ENCODE measurements around the gene TERF2IP. TPM values are rescaled to one million over a fixed set of nuclear protein-coding genes. Genes with fewer than 3 reads are reported as not detected.
A peak's percentile ranks its signal among the peaks of the same experiment; 100 is the strongest.

TERF2IP gene
- total and polyA plus RNA-seq, 2 of the 13 experiments (the other 11 are each of a cell fraction or from before 2014, with no cell fraction given) = 26.4 to 50.2 TPM

- H3K27me3 ChIP-seq (ENCODE audit: control insufficient read depth in 1 of 2, insufficient read depth in 2 of 2, low read length in 2 of 2) = no peaks in the 10 kb centered on the region; a peak in 1 of 5 replicates
- in situ Hi-C loops (cut with HindIII; ENCODE audit: extremely low pct_ligation_motif_present, low pct_unique_long_range_greater_than_20kb) (no loop called here), intact Hi-C loops (cut with micrococcal nuclease; ENCODE audit: unreplicated experiment) (loop anchor here (1.0 to 5.0 kb wide), 3 partner anchors 27 to 150 kb away; partner anchors contain the start of gene TMEM231)
- H2AFZ ChIP-seq (ENCODE audit: low read length) = no peak overlapping the region
- H3K36me3 ChIP-seq (replicated peaks in 1 of 2; ENCODE audit: control insufficient read depth in 1 of 2, insufficient read depth in 2 of 2, low read length in 2 of 2) = peaks cover 3 to 26% of the 10 kb centered on the region in 2 experiments
- ChIA-PET POLR2A (interaction anchor here (2.9 kb wide), 1 partner anchor 104 kb away, joined by 16 read pairs; no protein-coding TSS in a partner anchor), CTCF (ENCODE audit: low intra/inter-chr PET ratio, low total read pairs) (interaction anchor here (1.2 kb wide), 1 partner anchor 149 kb away, joined by 5 read pairs; no protein-coding TSS in a partner anchor)
- peaks cover 34% of the 10 kb centered on the region for H3K4me1 ChIP-seq (ENCODE audit: insufficient read depth, low read length)
- H3K4me3 ChIP-seq (replicated peaks in 1 of 3; ENCODE audit: insufficient read depth in 1 of 3, low read depth in 2 of 3, low read length in 3 of 3) = no peak overlapping the region
- H3K9me3 ChIP-seq (ENCODE audit: low read length) = no peaks in the 10 kb centered on the region
- peak; percentile 53 for DNase-seq (ENCODE audit: low spot score)
- TF ChIP-seq CREM (IDR thresholded peaks at IDR 0.05) (0 out of 2 replicates have a peak, but pooled peaks have one; percentile 18), CREM (CRISPR knock-in tag; IDR thresholded peaks at IDR 0.05) (no peak), SMC3 (IDR thresholded peaks at IDR 0.05; ENCODE audit: low read length) (peak; percentile 44; the same call in 1 of the 2 replicates), ARHGAP35 (CRISPR knock-in tag; IDR thresholded peaks at IDR 0.05; ENCODE audit: borderline replicate concordance) (no peak), CTCF (CRISPR knock-in tag; IDR thresholded peaks at IDR 0.05) (peak; percentile 61), GABPA (IDR thresholded peaks at IDR 0.05; ENCODE audit: low read depth, low read length) (no peak), GABPA (CRISPR knock-in tag; IDR thresholded peaks at IDR 0.05; ENCODE audit: low read depth) (0 out of 2 replicates have a peak, but pooled peaks have one; percentile 27), ZMYM4 (CRISPR knock-in tag; IDR thresholded peaks at IDR 0.05) (no peak), REL (CRISPR knock-in tag; conservative IDR thresholded peaks at IDR 0.05) (no peak), ZNF614 (CRISPR knock-in tag; IDR thresholded peaks at IDR 0.05; ENCODE audit: borderline replicate concordance) (peak; percentile 91; the same call in 1 of the 2 replicates), SSRP1 (CRISPR knock-in tag; IDR thresholded peaks at IDR 0.05) (peak; percentile 55; the same call in 1 of the 2 replicates), NCOR1 (IDR thresholded peaks at IDR 0.05; ENCODE audit: borderline replicate concordance, low read length) (0 out of 2 replicates have a peak, but pooled peaks have one; percentile 21), HNF4G (IDR thresholded peaks at IDR 0.05; ENCODE audit: borderline replicate concordance, low read depth, low read length) (peak; percentile 53; the same call in 1 of the 2 replicates), HNF4G (CRISPR knock-in tag; IDR thresholded peaks at IDR 0.05; ENCODE audit: borderline replicate concordance, low read depth) (no peak), HNF4A (CRISPR knock-in tag; IDR thresholded peaks at IDR 0.05) (peak; percentile 44; the same call in 1 of the 2 replicates), RAD21 (CRISPR knock-in tag; IDR thresholded peaks at IDR 0.05) (peak; percentile 51), STAG1 (CRISPR knock-in tag; IDR thresholded peaks at IDR 0.05) (peak; percentile 72), THAP11 (CRISPR knock-in tag; IDR thresholded peaks at IDR 0.05) (peak; percentile 51), SAP130 (CRISPR knock-in tag; IDR thresholded peaks at IDR 0.05; ENCODE audit: low read depth) (peak; percentile 51), ZSCAN12 (CRISPR knock-in tag; IDR thresholded peaks at IDR 0.05) (no peak)
- peaks cover 7% of the 10 kb centered on the region for H3K79me2 ChIP-seq (ENCODE audit: insufficient read depth, low read length)
- peak; percentile 60 for FAIRE-seq
- no peak; the same call in 2 of the 3 replicates for ATAC-seq
- BruUV-seq (replicated peaks) = no TSS peak
- no peak overlapping the region for H3K4me2 ChIP-seq (ENCODE audit: low read depth, low read length)
- 51% methylated on average over 2 of the region's 2 CpGs for WGBS (ENCODE audit: low lambda C conversion rate)
- no peak overlapping the region for H3K27ac ChIP-seq (ENCODE audit: extremely low read length, insufficient read depth, low read length)
- no peak overlapping the region for H3K9ac ChIP-seq (ENCODE audit: insufficient read depth, low read depth, low read length)
- no peaks in the 10 kb centered on the region for H4K20me1 ChIP-seq (ENCODE audit: insufficient read depth, low read length)
These were observed 26.4 kb upstream of the TERF2IP start for GRCh38 chr16:75621170-75621477.

Measured in HepG2 (cell line).